HG02970 (cell line): ENCODE results near the gene PPFIA3.
"Not testable (repeated sequence)": the region's sequence is repeated elsewhere in the genome, so short reads cannot be mapped to it uniquely, and the experiment has no call there.

Experiments
- ATAC-seq: cut with Tn5 transposase; IDR thresholded peaks from one replicate; pipeline ENCODE4 v1.9.1; 2021; ENCODE audit warnings: mild to moderate bottlenecking, moderate library complexity, moderate number of reproducible peaks; ENCODE audit not compliant: unreplicated experiment, low FRiP score

Gene PPFIA3

DNA sequence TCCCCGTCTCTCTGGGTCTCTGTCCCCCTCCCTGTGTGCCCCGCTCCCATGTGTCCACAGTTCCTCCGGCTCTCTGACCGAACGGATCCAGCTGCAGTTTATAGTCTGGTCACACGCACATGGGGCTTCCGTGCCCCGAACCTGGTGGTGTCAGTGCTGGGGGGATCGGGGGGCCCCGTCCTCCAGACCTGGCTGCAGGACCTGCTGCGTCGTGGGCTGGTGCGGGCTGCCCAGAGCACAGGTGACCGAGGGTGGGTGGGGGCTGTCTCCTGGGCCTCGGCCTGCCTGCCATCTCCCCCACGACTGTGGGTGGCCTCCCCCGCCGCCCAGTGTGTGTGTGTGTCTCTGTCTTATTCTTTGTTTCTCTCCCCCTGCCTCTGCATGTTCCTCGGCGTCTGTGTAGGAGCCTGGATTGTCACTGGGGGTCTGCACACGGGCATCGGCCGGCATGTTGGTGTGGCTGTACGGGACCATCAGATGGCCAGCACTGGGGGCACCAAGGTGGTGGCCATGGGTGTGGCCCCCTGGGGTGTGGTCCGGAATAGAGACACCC lies 48.6 kb downstream of the PPFIA3 start:
- no peak for ATAC-seq

DNA sequence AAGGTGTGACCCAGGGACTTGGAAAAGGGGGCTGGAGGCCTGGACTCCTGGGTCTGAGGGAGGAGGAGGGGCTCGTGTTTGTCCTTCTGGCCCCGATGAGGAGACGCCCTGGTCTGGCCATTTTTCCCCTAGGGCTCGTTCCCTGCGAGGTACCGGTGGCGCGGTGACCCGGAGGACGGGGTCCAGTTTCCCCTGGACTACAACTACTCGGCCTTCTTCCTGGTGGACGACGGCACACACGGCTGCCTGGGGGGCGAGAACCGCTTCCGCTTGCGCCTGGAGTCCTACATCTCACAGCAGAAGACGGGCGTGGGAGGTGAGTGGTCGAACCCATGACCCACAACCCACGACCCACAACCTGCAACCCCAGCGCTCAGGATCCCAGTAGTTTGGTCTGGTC lies 49.1 kb downstream of the PPFIA3 start:
- ATAC-seq = no peak

DNA sequence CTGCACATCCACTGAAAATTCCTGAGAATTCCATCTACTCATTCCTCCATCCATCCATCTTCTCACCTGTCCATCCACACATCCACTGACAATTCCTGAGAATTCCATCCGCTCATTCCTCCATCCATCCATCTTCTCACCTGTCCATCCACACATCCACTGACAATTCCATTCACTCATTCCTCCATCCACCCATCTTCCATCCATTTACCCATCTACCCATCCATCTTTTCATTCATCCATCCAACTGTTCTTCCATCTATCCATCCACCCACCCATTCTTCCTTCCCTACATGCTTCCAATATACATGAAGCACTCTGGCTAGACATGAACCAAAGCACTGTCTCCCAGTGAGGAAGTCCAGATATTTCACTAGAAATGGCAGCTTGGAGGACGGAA lies 53.9 kb downstream of the PPFIA3 start:
- no peak for ATAC-seq

DNA sequence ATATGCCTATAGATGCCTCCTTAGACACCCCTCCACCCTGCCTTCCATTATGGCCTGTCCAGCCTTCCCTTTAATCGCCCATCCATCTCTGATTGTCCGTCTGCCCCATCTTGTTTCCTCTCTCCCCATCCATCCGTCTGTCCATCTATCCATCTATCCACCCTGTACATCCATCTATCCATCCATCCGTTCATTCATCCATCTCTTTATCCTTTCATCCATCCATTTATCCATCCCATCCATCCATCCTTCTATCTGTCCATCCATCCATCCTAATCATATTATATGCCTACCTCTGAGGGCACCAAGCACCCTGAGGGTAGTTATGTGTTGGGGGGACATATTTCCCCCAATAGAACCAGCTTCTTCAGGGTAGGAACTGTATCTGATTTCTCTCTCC lies 61.3 kb downstream of the PPFIA3 start:
- no peak for ATAC-seq

DNA sequence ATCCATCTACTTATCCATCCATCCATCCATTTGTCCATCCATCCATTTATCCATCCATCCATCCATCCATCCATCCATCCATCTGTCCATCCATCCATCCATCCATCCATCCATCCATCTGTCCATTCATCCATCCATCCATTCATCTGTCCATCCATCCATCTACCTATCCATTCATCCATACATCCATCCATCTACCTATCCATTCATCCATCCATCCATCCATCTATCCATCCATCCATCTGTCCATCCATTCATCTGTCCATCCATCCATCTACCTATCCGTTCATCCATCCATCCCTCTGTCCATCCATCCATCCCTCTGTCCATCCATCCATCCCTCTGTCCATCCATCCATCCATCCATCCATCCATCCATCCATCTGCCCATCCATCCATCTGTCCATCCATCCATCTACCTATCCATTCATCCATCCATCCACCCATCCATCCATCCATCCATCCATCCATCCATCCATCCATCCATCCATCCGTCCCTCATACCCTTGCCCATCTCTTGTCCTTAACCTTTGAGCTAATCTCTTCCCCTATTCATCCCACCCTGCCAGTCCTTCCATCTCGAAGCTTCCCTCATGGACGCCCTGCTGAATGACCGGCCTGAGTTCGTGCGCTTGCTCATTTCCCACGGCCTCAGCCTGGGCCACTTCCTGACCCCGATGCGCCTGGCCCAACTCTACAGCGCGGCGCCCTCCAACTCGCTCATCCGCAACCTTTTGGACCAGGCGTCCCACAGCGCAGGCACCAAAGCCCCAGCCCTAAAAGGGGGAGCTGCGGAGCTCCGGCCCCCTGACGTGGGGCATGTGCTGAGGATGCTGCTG lies 62.9 kb downstream of the PPFIA3 start:
- ATAC-seq = not testable (repeated sequence)

DNA sequence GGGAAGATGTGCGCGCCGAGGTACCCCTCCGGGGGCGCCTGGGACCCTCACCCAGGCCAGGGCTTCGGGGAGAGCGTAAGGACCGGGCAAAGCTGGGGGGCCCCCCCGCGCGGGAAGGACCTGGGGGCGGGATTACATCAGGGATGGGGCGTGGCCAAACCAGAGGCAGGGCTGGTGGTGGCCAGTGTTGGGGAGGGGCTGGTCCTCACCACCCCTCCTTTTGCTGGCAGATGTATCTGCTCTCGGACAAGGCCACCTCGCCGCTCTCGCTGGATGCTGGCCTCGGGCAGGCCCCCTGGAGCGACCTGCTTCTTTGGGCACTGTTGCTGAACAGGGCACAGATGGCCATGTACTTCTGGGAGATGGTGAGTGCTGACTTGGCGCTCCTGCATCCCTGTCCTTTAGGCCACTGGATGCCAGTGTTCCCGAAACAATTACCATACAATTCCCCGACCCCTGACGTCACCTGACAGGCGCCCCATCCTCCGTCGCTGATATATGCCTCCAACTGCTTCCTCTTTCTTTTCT lies 63.6 kb downstream of the PPFIA3 start:
- no peak for ATAC-seq

DNA sequence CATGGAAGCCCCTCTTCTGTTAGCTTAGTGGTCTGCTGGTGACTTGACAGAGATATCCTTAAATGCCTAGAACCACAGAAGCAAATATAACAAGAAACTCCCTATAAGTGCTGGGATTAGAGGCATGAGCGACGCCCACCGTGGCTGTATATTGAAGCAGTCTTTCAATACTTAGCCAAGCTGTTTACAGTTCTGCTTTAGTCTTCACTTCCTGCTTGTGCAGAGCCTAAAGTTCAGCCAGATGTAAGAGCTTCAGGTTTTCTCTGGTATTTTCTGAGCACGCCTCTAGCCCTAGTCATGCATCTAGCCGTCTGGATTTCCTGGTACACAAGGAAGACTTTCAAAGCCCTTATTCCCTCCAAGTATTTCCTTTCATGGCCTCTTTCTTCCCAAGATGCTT lies 66.8 kb downstream of the PPFIA3 start:
- no peak for ATAC-seq

DNA sequence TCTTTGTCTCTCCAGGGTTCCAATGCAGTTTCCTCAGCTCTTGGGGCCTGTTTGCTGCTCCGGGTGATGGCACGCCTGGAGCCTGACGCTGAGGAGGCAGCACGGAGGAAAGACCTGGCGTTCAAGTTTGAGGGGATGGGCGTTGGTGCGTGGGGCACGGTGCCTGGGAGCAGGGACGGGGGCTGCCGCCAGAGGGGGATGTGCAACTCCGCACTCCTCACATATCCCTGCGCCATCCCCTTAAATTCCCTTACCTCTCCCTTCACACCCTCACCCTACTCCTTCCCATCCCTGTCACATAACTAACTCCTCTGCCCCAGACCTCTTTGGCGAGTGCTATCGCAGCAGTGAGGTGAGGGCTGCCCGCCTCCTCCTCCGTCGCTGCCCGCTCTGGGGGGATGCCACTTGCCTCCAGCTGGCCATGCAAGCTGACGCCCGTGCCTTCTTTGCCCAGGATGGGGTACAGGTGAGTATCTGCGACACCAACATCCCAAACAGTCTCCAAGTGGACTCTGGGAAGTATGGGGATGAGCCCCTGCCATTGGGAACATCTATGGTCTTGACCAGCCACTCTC lies 69.4 kb downstream of the PPFIA3 start:
- ATAC-seq = no peak

DNA sequence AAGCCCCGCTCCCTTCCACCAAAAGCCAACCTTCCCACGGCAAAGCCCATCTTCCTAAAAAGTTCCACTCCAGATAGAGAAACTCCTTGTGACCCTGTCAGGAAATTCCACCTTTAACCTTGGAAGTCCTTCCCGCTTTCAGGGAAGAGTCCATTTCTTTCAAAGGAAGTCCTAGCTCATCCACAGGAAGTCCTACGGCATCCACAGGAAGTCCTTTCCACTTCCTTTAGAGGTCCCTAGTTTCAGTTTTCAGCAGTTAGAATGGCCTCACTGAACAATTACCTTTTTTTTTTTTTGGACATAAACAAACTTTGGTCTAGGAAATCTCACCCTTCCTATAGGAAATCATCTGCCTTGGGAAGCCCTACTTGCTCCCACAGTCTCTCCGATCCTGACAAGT lies 69.9 kb downstream of the PPFIA3 start:
- no peak for ATAC-seq

DNA sequence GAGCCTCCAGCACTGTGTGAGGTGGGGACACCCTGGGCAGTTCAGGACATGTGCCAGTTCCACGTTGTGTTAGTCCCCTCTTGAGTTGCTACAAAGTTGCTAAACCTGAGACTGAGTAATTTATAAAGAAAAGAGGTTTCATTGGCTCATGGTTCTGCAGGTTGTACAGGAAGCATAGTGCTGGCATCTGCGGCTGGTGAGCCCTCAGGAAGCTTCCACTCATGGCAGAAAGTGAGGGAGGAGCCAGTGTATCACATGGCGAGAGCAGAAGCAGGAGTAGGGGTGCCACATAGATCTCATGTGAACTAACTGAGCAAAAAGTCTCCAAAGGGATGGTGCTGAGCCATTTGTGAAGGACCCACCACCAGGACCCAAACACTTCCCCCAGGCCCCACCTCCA lies 71.4 kb downstream of the PPFIA3 start:
- ATAC-seq = no peak

DNA sequence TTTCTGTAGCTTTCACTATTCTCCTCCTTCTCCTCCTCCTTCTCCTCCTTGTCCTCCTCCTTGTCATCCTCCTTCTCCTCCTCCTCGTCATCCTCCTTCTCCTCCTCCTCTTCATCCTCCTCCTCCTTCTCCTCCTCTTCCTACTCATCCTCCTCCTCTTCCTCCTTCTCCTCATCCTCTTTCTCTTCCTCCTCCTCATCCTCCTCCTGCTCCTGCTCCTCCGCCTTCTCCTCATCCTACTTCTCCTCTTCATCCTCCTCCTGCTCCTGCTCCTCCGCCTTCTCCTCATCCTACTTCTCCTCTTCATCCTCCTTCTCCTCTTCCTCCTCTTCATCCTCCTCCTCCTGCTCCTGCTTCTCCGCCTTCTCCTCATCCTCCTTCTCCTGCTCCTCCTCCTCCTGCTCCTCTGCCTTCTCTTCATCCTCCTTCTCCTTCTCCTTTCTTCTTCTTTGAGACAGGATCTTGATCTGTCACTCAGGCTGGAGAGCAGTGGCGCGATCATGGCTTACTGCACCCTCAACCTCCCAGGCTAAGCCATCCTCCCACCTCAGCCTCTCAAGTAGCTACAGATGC lies 74.6 kb downstream of the PPFIA3 start:
- no peak for ATAC-seq

DNA sequence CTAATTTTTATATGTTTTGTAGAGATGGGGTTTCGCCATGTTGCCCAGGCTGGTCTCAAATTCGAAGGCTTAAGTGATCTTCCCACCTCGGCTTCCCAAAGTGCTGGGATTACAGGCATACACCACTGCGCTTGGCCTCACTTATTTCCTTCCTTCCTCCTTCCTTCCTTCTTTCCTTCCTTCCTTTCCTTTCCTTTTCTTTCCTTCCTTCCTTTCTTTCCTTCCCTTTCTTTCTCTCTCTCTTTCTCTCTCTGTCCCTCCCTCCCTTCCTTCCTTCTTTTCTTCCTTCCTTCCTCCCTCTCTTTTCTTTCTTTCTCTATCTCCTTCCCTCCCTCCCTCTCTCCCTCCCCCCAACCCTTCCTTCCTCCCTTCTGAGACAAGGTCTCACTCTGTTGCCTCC lies 75.1 kb downstream of the PPFIA3 start:
- no peak for ATAC-seq

DNA sequence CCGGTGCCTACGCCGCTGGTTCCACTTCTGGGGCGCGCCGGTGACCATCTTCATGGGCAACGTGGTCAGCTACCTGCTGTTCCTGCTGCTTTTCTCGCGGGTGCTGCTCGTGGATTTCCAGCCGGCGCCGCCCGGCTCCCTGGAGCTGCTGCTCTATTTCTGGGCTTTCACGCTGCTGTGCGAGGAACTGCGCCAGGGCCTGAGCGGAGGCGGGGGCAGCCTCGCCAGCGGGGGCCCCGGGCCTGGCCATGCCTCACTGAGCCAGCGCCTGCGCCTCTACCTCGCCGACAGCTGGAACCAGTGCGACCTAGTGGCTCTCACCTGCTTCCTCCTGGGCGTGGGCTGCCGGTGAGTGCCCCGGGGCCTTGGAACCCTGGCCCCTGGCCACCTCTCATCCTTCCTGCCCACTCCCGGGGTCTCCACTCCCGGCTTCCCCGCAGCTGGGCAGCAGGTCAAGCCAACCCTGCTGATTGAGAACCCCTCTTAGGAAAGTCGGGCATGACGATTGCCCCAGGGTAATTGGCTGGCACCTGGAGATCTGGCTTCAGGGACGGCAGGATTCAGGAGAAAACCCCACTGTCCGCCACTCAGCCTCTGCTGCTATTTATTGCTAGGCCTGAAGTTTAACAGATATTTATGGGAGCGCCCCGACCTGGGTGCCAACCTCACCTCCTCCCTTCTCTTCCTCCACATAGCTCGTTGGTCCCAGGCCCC lies 77.3 kb downstream of the PPFIA3 start:
- no peak for ATAC-seq

DNA sequence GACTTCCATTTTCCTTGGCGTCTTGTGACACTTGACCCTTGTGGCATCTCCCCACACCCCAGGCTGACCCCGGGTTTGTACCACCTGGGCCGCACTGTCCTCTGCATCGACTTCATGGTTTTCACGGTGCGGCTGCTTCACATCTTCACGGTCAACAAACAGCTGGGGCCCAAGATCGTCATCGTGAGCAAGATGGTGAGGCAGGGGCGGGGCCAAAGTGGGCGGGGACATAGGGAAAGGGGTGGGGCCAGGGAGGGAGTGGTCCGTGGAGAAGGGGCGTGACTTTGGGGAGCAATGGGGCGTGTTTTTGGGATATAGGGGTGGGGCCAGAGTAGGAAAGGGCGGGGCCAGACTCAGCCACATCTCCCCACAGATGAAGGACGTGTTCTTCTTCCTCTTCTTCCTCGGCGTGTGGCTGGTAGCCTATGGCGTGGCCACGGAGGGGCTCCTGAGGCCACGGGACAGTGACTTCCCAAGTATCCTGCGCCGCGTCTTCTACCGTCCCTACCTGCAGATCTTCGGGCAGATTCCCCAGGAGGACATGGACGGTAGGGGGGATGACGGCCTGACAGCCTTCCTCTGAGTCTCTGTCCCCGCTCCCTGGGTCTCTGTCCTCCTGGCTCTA lies 81.0 kb downstream of the PPFIA3 start:
- no peak for ATAC-seq
